ENCODE results near the gene KMT2C.

DNA sequence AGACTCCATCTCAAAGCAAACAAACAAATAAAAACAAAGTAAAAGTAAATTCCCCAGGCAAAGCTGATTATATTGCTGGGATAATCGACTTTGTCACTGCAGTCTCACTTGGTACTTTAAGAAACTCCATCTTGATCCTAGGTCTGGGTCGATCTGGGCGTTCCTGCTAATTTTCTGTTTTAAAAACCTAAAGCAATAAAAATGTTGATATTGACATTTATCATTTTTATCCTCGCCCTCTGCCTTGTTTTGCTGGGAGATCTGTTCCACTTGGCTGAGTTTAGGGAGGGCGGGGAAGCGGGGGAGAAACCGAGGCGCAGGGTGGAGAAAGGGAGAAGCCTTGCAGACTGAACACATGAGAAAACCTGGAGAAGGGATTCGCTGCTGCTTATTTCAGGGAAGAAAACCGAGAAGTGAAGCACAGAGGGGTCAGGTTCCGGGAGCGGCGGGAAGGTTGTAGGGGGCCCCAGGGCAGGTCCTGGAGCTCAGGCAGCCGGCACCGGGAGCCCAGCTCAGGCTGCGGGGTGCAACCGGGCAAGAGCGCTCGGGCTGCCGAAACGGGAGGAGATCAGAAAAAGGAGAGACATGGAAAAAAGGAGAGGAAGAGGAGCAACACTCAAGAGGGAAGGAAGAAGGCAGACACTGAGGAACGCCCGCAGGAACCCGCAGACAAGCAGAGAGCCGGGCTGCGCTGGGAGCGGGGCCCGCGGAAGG, 27.3 kb upstream of the KMT2C start:
- TF ChIP-seq, protein P1, sequence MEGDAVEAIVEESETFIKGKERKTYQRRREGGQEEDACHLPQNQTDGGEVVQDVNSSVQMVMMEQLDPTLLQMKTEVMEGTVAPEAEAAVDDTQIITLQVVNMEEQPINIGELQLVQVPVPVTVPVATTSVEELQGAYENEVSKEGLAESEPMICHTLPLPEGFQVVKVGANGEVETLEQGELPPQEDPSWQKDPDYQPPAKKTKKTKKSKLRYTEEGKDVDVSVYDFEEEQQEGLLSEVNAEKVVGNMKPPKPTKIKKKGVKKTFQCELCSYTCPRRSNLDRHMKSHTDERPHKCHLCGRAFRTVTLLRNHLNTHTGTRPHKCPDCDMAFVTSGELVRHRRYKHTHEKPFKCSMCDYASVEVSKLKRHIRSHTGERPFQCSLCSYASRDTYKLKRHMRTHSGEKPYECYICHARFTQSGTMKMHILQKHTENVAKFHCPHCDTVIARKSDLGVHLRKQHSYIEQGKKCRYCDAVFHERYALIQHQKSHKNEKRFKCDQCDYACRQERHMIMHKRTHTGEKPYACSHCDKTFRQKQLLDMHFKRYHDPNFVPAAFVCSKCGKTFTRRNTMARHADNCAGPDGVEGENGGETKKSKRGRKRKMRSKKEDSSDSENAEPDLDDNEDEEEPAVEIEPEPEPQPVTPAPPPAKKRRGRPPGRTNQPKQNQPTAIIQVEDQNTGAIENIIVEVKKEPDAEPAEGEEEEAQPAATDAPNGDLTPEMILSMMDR (IDR thresholded peaks at IDR 0.05; ENCODE audit: poor library complexity): no peak
- TF ChIP-seq EZH2 (IDR thresholded peaks at IDR 0.05; ENCODE audit: borderline replicate concordance): no peak
